HG02763 (cell line): ENCODE measurements around the gene CAD.

Source experiments
- ATAC-seq: cut with Tn5 transposase; IDR thresholded peaks from one replicate; pipeline ENCODE4 v1.9.1; 2021; ENCODE audit warnings: mild to moderate bottlenecking, moderate library complexity; ENCODE audit not compliant: unreplicated experiment

Gene CAD

DNA sequence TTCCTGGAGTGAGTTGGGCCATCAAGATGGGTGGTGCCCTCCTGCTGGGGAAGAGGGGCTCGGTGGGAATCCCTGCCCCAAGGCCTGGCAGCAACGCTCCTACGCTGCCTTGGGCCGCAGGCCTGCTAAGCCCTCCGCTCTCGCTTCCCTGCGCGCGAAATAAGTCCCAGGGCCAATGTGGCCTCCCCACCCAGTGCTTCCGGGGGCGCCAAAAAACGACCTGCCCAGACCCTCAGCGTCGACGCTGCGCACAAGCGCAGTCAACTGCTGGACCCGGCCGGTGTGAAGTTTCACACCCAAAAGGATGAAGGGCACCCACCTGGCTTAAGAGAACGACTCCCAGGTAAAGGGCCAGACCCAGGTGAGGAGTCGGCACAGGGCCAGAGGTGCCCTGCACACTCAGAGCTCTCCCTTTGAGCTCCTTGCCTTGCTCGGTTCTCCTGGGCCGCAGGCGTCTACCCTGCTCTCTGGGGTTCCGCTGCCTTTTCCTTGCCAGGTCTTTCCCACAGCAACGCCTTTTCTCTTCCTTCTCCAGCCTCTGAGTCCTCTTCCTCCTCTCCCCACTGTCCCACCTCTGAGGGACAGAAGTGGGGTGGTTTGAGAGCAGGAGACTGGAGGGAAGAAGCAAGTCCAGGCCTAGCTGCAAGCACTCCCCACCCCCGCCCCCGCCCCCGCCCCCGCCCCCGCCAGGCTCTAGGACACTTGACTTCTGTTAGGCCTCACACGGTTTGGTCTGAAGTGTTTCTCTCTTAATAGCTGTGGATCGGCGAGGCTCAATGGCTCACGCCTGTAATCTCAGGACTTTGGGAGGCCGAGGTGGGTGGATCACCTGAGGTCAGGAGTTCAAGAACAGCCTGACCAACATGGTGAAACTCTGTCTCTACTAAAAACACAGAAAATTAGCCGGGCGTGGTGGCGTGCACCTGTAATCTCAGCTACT is 58.3 kb downstream of the CAD start, which contains the start of gene DNAJC5G:
Gene DNAJC5G, plus strand, starts transcription at position 223 of the 940 bp plus-strand sequence. CDS start 1,296 bp downstream, outside the sequence.
- no peak for ATAC-seq

DNA sequence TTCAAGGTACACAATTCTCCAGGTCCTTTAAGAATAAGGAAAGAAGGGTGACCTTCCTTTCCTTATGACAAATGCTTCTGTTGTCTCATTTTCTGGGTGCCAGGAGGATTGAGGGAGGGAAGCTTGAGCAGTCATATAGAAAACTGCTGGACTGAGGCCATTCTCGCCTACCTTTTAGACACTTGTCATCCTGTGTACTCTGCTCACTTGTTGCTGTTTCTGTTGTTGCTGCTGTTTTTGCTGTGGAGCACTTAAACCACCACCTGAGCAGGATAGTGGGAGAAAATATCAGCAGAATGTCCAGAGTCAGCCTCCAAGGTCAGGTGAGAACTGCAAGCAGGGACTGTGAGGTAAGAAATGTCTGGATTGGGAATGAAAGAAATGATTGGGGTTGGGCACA is 60.8 kb downstream of the CAD start:
- no peak for ATAC-seq

DNA sequence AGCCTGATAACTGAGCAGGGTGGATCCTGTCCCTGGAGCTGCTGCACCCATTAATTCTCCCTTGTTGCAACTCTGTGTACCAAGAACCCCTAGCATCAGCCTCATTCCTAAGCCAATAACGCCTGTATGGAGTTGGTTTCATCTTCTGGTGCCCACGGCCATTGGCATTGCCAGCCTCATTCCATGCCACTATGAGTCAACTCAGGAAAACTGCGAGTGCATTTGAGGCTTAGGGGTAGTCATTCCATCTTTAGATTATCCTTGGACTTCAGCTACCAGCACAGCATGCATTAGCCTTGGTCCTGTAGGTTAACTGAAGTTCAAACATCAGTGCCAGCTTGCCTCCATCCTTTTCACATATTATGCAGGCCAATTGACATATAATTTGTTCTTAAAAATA is 63.7 kb downstream of the CAD start:
- no peak for ATAC-seq

DNA sequence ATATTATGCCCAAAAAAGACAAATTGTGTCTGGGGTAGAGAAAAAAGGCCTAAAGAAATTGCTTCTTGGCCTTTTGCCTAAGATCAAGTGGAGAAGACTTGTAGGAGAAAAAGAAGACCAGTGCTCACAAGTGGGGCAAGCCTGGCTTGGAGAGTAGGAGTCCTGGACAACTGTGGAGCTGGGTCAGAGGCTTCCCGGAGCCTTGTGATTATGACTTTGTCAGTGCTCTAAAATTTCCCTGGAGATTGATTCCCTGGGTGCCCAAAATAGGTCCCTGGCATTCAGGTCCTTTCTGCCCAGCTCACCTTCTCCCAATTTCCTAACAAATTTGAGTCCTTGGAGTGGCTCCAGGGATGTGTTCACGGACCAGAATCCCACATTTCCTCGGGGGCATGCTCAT is 64.3 kb downstream of the CAD start:
- no peak for ATAC-seq

DNA sequence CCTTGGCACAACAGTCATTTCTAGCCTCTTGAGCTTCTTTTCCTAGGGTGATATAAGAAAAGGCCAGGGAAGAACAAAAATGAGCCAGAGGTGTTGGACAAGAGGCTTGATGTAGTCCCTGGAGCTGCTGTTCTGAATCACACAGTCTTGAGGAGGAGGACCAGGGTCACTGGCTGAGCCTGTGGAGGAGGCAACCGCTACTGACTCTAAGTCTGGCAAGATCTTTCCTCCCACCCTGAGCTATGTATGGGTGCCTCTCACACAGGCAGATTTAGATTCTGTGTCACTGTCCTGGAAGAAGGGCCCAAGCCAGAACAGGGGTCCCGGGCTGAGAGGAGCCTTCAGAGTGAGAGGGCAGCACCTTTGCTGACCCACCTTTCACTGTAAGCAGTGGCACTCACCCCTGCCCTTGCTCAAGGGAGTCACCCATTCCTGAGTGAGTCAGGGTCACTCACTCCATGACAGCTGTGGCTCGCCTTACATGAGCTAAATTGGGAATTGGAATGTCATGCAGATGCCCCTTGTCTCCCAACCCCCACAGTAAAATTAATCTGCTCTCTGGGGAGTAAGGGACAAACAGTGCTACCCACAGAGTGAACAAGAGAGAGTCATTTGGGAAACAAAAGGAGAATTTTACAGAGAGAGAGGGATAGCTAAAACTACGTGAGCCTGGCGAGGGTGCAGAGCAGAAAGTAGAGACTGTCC is 64.8 kb downstream of the CAD start, which contains the start of gene TRIM54:
Gene TRIM54, plus strand, starts transcription at position 575 of the 705 bp plus-strand sequence. CDS start 303 bp downstream, outside the sequence.
- ATAC-seq, result no peak

DNA sequence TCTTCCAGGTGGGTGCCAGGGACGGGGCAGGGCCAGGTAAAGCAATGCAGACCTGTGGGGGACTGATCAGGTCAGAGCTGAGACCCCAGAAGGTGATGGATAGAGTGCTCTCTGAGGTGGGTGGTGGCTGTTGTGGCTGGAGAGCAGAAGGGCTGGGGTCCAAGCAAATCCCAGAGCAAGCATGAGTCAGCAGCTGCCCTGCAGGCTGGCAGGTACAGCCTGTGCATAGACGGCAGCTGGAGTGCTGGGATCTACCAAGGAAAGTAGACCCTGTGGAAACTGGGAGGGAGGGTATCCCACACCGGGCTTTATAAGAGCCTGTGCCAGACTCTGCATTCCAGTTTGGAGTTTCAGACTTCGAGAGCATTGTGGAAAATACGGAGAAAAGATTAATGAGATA is 65.7 kb downstream of the CAD start:
- no peak for ATAC-seq

DNA sequence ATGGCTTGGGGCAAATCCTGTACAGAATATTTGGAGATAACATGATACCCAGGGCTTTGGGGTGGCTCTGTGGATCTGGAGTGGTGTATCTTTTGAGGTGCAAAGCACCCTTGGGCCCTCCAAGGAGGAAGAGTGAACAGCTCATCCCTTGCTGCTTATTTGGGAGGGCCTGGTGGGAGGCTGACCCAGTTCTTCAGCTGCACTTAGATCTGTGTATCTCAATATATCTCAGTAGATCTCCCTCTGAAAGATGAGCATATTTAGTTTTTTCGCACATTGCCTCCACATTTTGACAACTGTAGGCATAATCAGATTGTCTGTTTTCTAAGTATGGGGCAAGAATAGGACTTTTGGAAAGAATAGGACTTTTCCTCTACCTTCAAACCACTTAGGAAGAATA is 67.8 kb downstream of the CAD start:
- ATAC-seq, result no peak

DNA sequence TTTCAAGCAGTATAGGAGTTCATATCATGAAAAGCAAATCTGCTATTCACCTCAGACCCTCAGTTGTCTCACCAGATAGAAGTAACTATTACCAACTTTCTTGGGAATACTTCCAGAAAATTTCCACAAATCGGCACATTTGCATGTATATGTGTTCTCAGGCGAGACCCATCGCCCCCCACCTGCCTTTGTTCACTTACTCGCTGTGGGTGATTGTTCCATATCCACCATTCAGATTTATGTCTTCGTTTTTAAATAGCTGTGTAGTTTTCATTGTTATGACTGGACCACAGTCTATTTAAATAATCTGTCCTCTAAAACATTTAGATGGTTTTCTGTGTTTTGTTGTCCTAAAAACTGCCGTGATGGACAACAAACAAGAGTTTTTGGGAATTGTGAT is 68.3 kb downstream of the CAD start:
- no peak for ATAC-seq

DNA sequence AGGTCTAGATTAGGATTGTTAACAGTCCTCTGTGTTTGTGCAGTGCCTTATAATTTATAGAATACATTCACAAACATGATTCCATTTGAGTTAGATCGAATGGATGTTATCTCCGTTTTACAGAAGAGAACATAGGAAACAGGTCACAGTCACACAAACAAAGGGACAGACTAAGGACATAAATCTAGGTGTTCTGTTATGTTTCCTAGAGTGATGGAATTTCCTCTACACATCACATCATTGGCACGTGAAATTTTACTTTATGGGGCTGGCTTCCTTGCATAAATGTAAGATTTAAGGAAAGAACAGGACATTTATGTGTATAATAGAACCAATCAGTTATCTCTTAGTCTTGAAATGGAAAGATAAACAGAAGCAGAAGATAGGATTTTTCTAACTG is 71.4 kb downstream of the CAD start:
- no peak for ATAC-seq

DNA sequence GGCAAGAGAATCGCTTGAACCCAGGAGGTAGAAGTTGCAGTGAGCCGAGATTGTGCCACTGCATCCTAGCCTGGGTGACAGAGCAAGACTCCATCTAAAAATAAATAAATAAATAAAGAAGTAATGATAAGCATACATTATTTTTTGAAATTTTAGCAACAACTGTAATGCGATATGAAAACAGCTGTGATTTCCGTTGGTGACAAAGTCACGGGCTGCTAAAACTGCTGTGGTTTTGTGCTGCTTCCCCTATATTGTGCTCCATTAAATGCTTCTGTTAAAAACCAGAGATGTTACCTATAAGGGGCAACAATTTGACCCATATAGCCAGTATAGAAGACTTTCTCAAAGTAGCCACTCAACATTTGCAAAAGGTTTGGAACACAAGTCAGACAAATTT is 73.4 kb downstream of the CAD start:
- no peak for ATAC-seq

DNA sequence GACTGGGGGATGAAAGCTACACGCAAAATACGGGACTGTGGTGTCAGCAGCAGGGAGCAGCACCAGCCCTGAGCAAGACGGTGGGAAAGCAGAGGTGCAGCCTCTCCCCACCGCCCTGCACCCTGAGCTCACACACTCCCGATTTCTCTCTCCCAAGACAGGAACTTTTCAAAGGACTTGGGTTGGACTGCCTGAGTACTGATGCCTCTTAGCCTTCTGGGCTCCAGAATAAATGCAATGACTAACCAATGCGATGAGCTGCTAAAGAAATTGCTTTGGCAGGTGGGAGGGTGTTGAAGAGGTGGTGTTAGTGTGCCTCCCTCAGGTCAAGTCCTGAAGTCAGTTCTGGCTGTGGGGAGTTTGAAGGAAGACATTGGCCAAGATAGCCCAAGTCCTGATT is 74.7 kb downstream of the CAD start:
- ATAC-seq, result no peak
